Memory B cell (primary cell): ENCODE results near the gene MEIOB.

Source experiments
- ATAC-seq: fragments of 150-1000 bp; cut with Tn5 transposase; 2 replicates; pipeline ENCODE4 v1.10.0; 2021; ENCODE audit warnings: low read depth, mild to moderate bottlenecking, moderate library complexity
- DNase-seq, 2 donors: peaks; one replicate each; pipeline ENCODE4 v3.0.0; 2022; ENCODE audit warnings: low spot score in 2 of 2
- H3K27ac Mint-ChIP-seq: one replicate; pipeline ENCODE4 v1.8.0; 2022; ENCODE audit warnings: mild to moderate bottlenecking, moderate library complexity, mixed read lengths
- H3K27me3 Mint-ChIP-seq: one replicate; pipeline ENCODE4 v1.8.0; 2022; ENCODE audit warnings: mixed read lengths
- H3K36me3 Mint-ChIP-seq: one replicate; pipeline ENCODE4 v1.8.0; 2022; ENCODE audit warnings: mild to moderate bottlenecking, mixed read lengths
- H3K4me1 Mint-ChIP-seq: one replicate; pipeline ENCODE4 v1.8.0; 2022; ENCODE audit warnings: mixed read lengths
- H3K4me3 Mint-ChIP-seq: one replicate; pipeline ENCODE4 v1.8.0; 2022; ENCODE audit warnings: mild to moderate bottlenecking, moderate library complexity, mixed read lengths
- H3K9me3 Mint-ChIP-seq: one replicate; pipeline ENCODE4 v1.8.0; 2022; ENCODE audit warnings: mixed read lengths

Gene MEIOB

DNA sequence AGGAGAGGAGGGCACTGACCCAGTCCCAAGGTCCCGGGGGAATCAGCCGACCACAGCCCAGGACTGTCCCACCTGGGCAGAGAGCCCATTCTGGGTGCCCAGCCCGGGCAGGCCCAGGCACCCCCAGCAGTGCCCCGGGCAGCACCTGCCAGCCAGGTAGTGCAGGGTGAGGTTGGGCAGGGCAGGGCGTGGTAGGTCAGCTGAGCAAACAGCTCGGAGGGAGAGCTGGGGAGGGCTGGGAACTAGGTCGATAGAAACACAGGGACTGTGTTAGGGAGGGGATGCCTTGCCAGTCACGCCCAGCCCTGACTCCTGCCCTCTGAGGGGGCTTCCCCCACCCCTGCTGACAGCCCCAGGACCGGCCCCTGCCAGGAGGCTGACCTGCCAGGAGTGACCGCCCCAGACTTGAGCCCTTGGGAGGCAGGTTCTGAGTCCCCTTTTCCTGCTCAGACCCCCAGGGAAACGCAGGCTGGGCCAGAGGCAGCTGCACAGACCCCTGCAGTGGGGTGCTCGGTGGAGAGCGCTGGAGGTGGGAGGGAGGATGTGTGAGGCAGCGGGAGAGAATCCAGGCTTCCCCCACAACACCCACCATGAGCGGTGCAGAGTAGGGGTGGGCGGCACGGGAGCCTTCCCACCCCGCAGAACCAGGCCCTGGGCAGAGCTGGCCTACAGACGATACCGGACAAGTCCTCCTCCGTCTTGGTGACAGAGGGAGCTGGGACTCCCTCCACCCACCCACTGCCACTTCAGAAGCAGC is 41.5 kb upstream of the MEIOB start:
- Mint-ChIP-seq H3K27ac (no peak overlapping the region), H3K9me3 (no peaks in the 10 kb centered on the region), H3K36me3 (no peaks in the 10 kb centered on the region), H3K4me3 (no peak overlapping the region), H3K27me3 (peaks cover 25% of the 10 kb centered on the region), H3K4me1 (no peaks in the 10 kb centered on the region)
- no peak for DNase-seq
- no peak for ATAC-seq

DNA sequence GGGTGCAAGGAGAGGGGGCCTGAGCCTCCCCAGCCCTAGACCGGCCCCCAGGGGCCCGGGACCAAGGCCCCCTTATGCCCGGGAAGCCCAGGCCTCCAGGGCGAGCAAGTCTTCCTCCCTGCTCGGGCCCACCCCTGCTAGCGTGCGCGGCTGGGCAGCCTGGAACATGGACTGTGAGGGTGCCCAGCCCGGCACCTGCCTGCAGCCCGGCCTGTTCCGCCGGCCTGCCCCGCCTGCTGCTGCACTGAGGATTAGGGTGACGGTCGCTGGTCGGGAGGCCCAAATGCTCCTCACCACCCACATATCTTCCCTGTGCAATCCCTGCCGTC is 40.2 kb upstream of the MEIOB start:
- H3K9me3 Mint-ChIP-seq, result no peaks in the 10 kb centered on the region
- no peak for ATAC-seq
- no peak overlapping the region for H3K4me3 Mint-ChIP-seq
- peaks cover 27% of the 10 kb centered on the region for H3K27me3 Mint-ChIP-seq
- no peak overlapping the region for H3K27ac Mint-ChIP-seq
- H3K4me1 Mint-ChIP-seq, result no peaks in the 10 kb centered on the region
- no peaks in the 10 kb centered on the region for H3K36me3 Mint-ChIP-seq
- DNase-seq, result no peak

DNA sequence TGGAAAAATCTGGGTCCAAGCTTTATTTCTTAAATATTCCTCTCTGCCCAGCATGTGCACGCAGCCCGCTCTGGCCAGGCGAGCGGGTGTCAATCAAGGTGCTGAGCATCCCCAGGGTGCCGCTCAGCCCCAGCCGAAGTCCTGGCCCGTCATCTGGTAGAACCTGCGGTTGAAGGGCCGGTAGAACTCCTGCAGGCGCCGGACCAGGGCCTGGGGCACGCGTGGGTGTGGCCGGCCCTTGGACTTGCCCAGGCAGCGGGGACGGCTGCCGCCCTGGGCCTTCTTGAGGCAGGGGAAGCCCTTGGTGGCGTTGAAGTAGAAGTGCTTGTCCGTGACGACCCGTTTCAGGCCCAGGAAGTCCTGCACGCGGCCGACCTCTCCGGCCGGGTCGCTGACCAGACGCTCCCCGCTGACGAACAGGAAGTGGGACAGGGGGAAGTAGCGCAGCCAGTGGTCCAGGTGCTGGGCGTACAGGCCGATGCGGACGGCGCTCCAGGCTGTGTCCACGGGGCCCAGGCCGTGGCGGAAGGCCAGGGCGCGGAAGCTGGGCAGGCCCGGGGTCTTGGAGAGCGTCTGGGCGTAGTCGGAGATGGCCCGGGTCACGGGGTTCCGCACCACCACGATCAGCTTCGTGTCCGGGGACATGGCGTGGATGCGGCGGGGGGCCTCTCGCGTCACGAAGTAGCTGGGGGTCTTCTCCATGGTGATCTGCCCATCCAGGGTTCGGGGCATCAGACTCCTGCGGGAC is 39.7 kb upstream of the MEIOB start:
- H3K4me3 Mint-ChIP-seq, result no peak overlapping the region
- H3K27me3 Mint-ChIP-seq, result peaks cover 22% of the 10 kb centered on the region

DNA sequence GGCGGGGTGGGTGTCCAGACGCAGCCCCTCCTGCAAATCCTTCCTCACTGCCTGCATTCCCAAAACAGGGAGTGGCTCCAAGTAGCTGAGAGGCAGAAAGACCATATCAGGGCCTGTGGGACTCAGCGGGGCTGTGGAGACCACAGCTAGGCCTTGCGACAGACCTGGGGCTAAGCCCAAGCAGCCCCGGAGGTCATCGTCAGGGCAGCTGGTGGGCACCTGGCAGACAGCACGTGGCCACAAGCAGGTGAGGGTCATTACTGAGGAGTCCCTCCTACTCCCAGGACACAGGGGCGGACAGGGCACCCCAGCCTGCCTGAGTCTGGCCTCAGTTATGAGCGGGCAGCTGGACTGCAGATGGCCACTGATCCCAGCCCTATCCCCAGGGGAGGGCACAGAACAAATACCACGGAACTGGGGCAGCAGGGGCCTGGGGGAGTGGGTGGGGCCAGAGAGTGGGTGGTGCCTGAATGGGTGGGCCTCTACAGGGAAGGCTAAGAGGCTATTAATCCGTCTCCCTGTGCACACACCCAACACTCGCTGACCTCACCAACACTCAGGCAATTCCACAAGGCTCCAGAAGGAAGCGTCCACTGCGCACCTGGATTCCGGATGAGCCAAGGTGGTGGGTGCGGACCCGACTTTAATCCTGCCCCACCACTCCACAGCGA is 37.7 kb upstream of the MEIOB start:
- Mint-ChIP-seq H3K36me3 (no peaks in the 10 kb centered on the region), H3K27me3 (peaks cover 11% of the 10 kb centered on the region), H3K27ac (no peak overlapping the region), H3K4me1 (no peaks in the 10 kb centered on the region), H3K4me3 (no peak overlapping the region), H3K9me3 (no peaks in the 10 kb centered on the region)
- DNase-seq (peak in 1 of 2 donors; percentile 9), ATAC-seq (no peak)

More for the DNA sequence above, 39.7 kb upstream of the MEIOB start:
- H3K36me3 Mint-ChIP-seq, result no peaks in the 10 kb centered on the region
- no peak overlapping the region for H3K27ac Mint-ChIP-seq
- DNase-seq (no peak), ATAC-seq (no peak)
- no peaks in the 10 kb centered on the region for H3K4me1 Mint-ChIP-seq
- H3K9me3 Mint-ChIP-seq, result no peaks in the 10 kb centered on the region

DNA sequence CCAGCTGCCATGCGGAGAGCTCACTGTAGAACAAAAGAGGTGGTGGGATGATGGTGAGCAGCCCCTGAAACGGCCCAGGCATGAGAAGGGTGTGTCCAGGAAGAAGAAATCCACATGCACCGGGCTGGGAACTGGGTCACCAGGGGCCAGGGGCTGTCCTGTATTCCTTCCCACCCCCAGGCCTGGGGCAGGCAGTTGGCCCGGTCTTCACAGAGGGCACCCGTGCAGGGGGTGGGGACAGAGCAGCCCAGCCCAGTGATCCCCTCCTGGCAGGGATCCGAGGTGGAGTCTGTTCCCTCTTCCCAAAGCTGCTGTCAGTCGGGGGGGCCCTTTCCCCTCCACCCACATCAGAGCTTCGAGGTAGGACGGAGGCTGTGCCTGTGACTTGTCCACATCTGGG is 37.0 kb upstream of the MEIOB start:
- no peaks in the 10 kb centered on the region for H3K4me1 Mint-ChIP-seq
- DNase-seq (no peak), ATAC-seq (no peak)
- H3K4me3 Mint-ChIP-seq, result no peak overlapping the region
- peaks cover 9% of the 10 kb centered on the region for H3K27me3 Mint-ChIP-seq
- H3K9me3 Mint-ChIP-seq, result no peaks in the 10 kb centered on the region
- no peak overlapping the region for H3K27ac Mint-ChIP-seq
- H3K36me3 Mint-ChIP-seq, result no peaks in the 10 kb centered on the region

DNA sequence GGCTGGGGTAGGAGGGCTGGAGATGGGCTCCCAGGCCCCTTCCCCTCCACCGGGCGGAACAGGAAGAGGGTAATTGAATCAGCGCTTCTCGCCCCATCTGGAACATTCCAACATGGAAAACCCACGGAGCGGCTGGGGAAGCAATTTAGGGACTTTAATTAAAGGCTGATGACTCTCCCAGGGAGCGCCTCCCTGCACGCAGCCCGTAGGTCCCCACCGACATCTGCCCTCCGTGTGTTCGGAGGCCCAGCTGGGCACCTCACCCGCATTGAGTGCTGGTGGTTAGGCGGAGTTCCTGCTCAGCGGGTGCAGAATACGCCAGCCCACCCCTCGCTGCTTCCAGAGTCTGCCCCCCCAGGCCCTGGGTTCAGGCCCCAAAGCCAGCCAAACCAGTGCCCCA is 36.2 kb upstream of the MEIOB start:
- Mint-ChIP-seq H3K36me3 (no peaks in the 10 kb centered on the region), H3K27me3 (peaks cover 9% of the 10 kb centered on the region), H3K4me3 (no peak overlapping the region), H3K9me3 (no peaks in the 10 kb centered on the region), H3K4me1 (no peaks in the 10 kb centered on the region), H3K27ac (no peak overlapping the region)
- DNase-seq, result peak in 1 of 2 donors; percentile 8
- no peak for ATAC-seq

DNA sequence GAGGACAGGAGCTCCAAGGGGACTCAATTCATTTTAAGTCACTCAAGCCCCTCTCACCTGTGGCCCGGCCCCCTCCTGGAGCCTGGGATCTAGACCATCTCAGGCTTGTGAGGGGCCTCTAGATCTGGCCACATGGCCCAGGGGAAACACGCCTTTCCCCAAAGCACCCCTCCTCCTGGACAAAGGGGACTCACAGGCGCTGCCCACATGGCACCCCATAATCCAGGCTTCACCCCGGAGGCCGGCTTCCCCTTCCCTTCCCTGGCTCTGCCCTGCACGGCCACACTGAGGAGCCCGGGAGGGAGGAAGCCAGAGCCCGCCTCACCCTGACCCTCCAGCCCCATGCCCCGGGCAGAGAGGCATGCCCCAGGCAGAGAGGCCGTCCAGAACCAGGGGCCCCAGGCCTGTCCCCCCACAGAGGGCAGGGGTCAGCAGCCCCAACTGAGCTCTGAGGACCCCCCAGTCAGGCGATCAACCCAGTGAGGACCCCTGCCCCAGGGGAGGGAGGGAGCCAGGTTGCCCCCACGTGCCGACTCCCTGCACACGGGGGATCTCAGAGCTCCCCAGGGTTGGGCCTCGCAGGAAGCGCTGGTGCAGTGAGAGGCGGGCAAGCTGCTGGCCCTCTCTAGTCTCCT is 35.4 kb upstream of the MEIOB start:
- Mint-ChIP-seq H3K4me3 (no peak overlapping the region), H3K27ac (no peak overlapping the region), H3K27me3 (peaks cover 11% of the 10 kb centered on the region), H3K36me3 (no peaks in the 10 kb centered on the region), H3K9me3 (no peaks in the 10 kb centered on the region), H3K4me1 (no peaks in the 10 kb centered on the region)
- no peak for ATAC-seq
- no peak for DNase-seq

DNA sequence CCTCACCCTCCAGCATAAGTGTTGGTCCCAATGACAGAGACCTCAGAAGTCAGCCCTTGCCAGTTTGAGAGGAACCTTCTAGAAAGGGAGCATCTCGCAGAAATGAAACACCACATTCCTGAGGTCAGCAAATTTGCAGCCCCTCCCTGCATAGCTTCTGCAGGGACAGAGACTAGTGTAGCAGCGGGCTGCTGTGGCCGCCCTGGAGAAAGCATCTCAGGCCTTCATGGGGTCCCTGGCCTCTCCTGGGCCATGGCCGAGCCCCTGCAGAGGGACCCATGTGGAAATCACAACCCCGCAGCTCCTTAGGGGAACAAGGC is 34.8 kb upstream of the MEIOB start:
- peak in 1 of 2 donors; percentile 9 for DNase-seq
- no peaks in the 10 kb centered on the region for H3K36me3 Mint-ChIP-seq

DNA sequence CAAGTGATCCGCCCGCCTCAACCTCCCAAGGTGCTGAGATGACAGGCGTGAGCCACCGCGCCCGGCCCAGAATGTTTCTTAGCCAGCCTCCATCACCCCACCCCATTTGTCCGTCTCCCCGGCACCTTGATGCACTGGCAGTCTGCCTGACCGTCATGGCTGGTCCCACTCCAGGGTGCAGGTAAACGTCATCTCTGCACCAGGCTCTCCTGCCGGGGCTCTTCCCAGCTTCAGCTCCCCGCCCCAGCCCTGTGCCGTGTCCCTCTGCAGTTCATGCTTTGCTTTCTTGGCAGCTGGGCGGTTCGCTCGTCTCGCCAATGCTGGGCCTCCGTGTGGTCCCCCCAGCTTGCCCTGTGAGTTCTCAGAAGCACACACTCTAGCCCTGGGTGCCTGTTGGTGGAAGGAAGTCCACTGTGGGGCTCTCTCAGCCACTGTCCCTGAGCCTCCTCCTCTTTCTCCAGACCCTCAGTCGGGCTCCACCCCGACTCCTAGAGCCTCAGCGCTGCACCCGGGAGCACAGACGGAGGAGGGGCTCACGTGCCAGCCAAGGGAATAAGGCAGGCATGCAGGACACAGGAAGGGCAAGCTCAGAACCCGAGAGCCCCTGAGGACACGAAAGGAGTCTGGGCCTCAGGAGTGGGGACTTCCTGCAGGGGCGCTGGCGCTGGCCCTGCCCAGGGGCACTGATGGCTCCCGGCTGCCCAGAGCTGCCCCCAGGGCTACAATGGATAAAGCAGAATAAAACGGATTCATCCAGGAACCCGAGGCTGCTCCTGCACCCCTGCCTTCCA is 34.3 kb upstream of the MEIOB start:
- Mint-ChIP-seq H3K4me3 (no peak overlapping the region), H3K27ac (no peak overlapping the region)

More for the DNA sequence above, 34.8 kb upstream of the MEIOB start:
- no peak for ATAC-seq
- H3K27ac Mint-ChIP-seq, result no peak overlapping the region
- no peak overlapping the region for H3K4me3 Mint-ChIP-seq
- H3K9me3 Mint-ChIP-seq, result no peaks in the 10 kb centered on the region
- no peaks in the 10 kb centered on the region for H3K4me1 Mint-ChIP-seq
- peaks cover 11% of the 10 kb centered on the region for H3K27me3 Mint-ChIP-seq

DNA sequence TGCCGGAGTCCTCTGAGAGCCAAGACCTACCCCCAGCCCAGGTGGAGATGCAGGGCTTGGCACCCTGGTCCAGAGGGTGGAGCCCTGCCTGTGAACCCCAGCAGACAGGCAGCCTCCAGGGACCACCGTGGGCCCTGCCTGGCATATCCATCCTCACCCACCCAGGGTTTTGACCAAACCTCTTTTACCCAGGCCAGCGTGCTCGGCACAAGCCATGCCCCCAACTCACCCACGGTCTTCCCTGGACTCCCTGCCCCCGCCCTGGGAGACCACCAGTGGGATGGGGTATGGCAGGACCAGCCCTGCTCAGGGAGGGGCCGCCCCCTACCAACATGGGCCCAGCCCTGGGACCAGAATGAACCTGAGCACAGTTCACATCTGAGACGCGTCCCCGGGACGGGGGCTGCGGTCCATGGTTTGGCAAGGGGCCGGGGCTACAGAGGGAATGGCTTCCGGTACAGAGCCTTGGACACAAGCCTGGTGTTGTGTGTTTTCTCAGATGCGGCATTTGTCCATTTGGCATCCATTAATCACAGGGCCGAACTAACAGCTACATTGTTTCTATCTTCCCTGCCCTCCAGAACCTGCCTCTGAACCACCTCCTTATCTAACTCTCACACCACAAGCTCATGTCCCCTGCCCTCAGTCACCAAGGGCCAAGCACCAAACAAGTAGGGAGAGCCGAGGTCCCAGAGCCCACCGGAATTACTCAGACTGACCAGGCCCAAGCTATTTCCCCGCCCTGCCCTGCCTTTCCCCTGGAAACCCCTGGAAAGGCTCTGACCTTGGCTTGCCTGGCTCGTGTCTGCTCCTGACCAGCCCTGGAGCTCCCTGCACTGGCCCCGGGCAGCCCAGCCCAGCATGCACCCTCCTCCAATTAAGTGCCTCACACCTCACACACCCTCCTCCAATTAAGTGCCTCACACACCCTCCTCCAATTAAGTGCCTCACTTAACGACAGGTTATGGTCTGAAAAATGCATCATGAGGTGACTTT is 32.2 kb upstream of the MEIOB start:
- Mint-ChIP-seq H3K27ac (no peak overlapping the region), H3K27me3 (peaks cover 12% of the 10 kb centered on the region), H3K4me3 (no peak overlapping the region), H3K4me1 (no peaks in the 10 kb centered on the region), H3K36me3 (no peaks in the 10 kb centered on the region), H3K9me3 (no peaks in the 10 kb centered on the region)
- DNase-seq (peak in 1 of 2 donors; percentile 8), ATAC-seq (no peak)

More for the DNA sequence above, 34.3 kb upstream of the MEIOB start:
- Mint-ChIP-seq H3K9me3 (no peaks in the 10 kb centered on the region), H3K4me1 (no peaks in the 10 kb centered on the region), H3K27me3 (peaks cover 11% of the 10 kb centered on the region), H3K36me3 (no peaks in the 10 kb centered on the region)
- ATAC-seq, result no peak
- no peak for DNase-seq

DNA sequence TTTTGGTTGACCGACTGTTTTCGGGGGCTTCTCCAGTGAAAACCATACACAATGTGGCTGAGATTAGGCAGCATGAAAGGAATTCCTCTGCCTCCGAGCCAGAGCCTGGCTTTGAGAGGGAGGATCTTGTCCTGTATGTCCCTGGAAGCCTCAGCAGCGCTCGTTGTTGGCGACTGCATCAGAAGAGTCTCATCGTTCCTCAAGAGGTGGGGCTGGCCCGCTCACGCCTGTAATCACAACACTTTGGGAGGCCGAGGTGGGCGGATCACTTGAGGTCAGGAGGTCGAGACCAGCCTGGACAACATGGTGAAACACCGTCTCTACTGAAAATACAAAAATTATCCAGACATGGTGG is 31.2 kb upstream of the MEIOB start:
- no peak overlapping the region for H3K4me3 Mint-ChIP-seq
- peaks cover 7% of the 10 kb centered on the region for H3K27me3 Mint-ChIP-seq

DNA sequence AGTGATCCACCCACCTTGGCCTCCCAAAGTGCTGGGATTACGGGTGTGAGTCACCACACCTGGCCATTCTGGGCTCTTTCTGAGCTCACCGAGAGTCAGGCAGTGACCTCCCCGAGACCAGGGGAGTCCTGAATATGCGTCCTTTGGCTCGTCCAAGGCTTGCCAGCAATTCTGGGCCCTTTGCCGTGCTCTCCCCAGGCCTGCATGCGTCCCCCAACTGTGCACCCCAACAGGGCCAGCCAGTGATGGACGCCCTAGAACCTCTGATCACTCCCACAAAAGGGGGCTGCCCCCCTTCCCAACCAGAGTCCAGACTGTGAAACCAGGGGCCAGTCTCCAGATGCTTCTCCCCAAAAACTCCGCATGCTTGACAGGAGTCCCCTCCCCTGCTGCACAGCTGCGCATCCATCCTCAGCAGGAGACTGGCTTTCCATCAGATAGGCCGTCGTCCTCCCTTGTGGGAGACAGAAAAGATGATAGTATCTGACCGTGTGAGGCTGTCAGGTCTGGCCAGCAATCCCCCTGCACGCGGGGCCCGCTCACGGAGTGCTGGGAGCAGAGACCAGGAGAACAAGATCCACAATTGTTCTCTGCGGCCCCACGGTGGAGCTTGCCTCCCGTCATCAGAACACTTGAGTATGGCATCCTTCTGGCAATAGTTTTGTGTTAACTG is 30.7 kb upstream of the MEIOB start:
- no peaks in the 10 kb centered on the region for H3K9me3 Mint-ChIP-seq
- no peaks in the 10 kb centered on the region for H3K36me3 Mint-ChIP-seq
- no peak for ATAC-seq

More for the DNA sequence above, 31.2 kb upstream of the MEIOB start:
- H3K9me3 Mint-ChIP-seq, result no peaks in the 10 kb centered on the region
- no peak for DNase-seq
- H3K36me3 Mint-ChIP-seq, result no peaks in the 10 kb centered on the region
- ATAC-seq, result no peak
- H3K4me1 Mint-ChIP-seq, result no peaks in the 10 kb centered on the region
- no peak overlapping the region for H3K27ac Mint-ChIP-seq

More for the DNA sequence above, 30.7 kb upstream of the MEIOB start:
- DNase-seq, result no peak
- Mint-ChIP-seq H3K4me1 (no peaks in the 10 kb centered on the region), H3K27me3 (peaks cover 7% of the 10 kb centered on the region), H3K4me3 (no peak overlapping the region), H3K27ac (no peak overlapping the region)
